ENCODE data around the gene MAZ. TPM values are rescaled to one million over a fixed set of nuclear protein-coding genes. Genes with fewer than 3 reads are reported as not detected.

Gene MAZ
- total and polyA plus RNA-seq, 2 donors (not counting 3 experiments of a cell fraction or from before 2014, with no cell fraction given), result 165 to 311 TPM

GRCh38 chr16:29805232-29806098, 864 bp upstream of the MAZ start:
- Histone ChIP-seq H2AFZ (ENCODE audit: low read depth, low read length) (peak overlapping the region; percentile 42), H3K4me2 (ENCODE audit: insufficient read depth, low read length) (peak overlapping the region; percentile 53), H3K79me2 (ENCODE audit: control insufficient read depth, insufficient read depth, low read length) (peaks cover 29% of the 10 kb centered on the region), H3K4me1 (ENCODE audit: control insufficient read depth, extremely low read depth, insufficient read depth, low read length) (peaks cover 30% of the 10 kb centered on the region), H3K27me3 (ENCODE audit: control insufficient read depth in 2 of 2, insufficient read depth in 2 of 2, low read length in 2 of 2) (no peaks in the 10 kb centered on the region), H3K9ac (replicated peaks; ENCODE audit: extremely low read depth, insufficient read depth, low read length) (peak overlapping the region; percentile 80), H3K36me3 (ENCODE audit: control insufficient read depth in 2 of 2, extremely low read depth in 1 of 2, insufficient read depth in 2 of 2, low read length in 2 of 2) (peaks cover 12 to 14% of the 10 kb centered on the region in 2 experiments), H3K9me1 (replicated peaks; ENCODE audit: control insufficient read depth, extremely low read depth, insufficient read depth, low read length) (no peaks in the 10 kb centered on the region), H3K9me3 (replicated peaks; ENCODE audit: control insufficient read depth, insufficient read depth, low read length) (no peaks in the 10 kb centered on the region), H3K4me3 (replicated peaks in 1 of 3; ENCODE audit: insufficient read depth in 1 of 3, low read depth in 1 of 3, low read length in 3 of 3) (peak overlapping the region; percentile 52 to 61 (median 58)), H4K20me1 (replicated peaks; ENCODE audit: control insufficient read depth, extremely low read depth, insufficient read depth, low read length) (no peaks in the 10 kb centered on the region), H3K27ac (ENCODE audit: insufficient read depth, low read depth, low read length) (peak overlapping the region; percentile 68)
- FAIRE-seq (peak; percentile 94), DNase-seq (ENCODE audit: low read depth, low spot score) (peak; percentile 97)
- POLR2A ChIA-PET, result interaction anchor here (0.6 kb wide), 2 partner anchors 43 to 99 kb away, joined by 3 to 4 read pairs; no protein-coding TSS in a partner anchor
- BruUV-seq (replicated peaks), result no TSS peak
- CTCF ChIA-PET, result interaction anchor here (0.7 to 3.7 kb wide), 7 partner anchors 10 to 105 kb away, joined by 3 to 163 read pairs (median 6); partner anchors contain the start of genes KIF22 and PAGR1
- intact Hi-C loops (cut with micrococcal nuclease) (loop anchor here (1.0 to 5.0 kb wide), 3 partner anchors 15 to 167 kb away; partner anchors contain the start of genes KIF22 and TAOK2), dilution Hi-C loops (cut with MboI; ENCODE audit: extremely low pct_ligation_motif_present, low sequenced_read_pairs) (loop anchor here (10.0 kb wide), 1 partner anchor 189 kb away; the partner anchor contains the start of genes HIRIP3 and INO80E)
- TF ChIP-seq POLR2A (IDR thresholded peaks at IDR 0.05; ENCODE audit: low read depth, low read length) (peak; percentile 72), JUN (IDR thresholded peaks at IDR 0.05; ENCODE audit: borderline replicate concordance, insufficient read depth, insufficient read length, low read depth) (no peak), EZH2 (IDR thresholded peaks at IDR 0.05; ENCODE audit: borderline replicate concordance, low read depth, low read length, severe bottlenecking) (no peak), FOS (IDR thresholded peaks at IDR 0.05; ENCODE audit: borderline replicate concordance, insufficient read depth, low read length) (no peak), CTCF (IDR thresholded peaks at IDR 0.05; ENCODE audit: extremely low read depth in 1 of 2, insufficient read depth in 1 of 2, low read depth in 1 of 2, low read length in 2 of 2) (no peak), MYC (IDR thresholded peaks at IDR 0.05; ENCODE audit: low read depth, low read length) (peak; percentile 93), MAX (IDR thresholded peaks at IDR 0.05; ENCODE audit: insufficient read depth, insufficient read length) (no peak), GATA2 (IDR thresholded peaks at IDR 0.05; ENCODE audit: insufficient read depth, insufficient read length, low read depth, low read length) (no peak), POLR2AphosphoS5 (IDR thresholded peaks at IDR 0.05; ENCODE audit: insufficient read depth, low read depth, low read length) (peak; percentile 97)

Data from endothelial cell of umbilical vein (primary cell).